Activated naive CD4-positive, alpha-beta T cell treated with anti-CD3 and anti-CD28 coated beads, Interleukin-2, amount 50 U/mL, for 24 hours (primary cell): Measurements from ENCODE around the gene MYMX.

ENCODE experiments used
- H3K27ac Mint-ChIP-seq: one replicate; pipeline ENCODE4 v1.8.0; 2021; ENCODE audit warnings: mild to moderate bottlenecking, mixed read lengths
- H3K27me3 Mint-ChIP-seq: one replicate; pipeline ENCODE4 v1.8.0; 2021; ENCODE audit warnings: mixed read lengths
- H3K36me3 Mint-ChIP-seq: one replicate; pipeline ENCODE4 v1.8.0; 2021; ENCODE audit warnings: mixed read lengths
- H3K4me1 Mint-ChIP-seq: one replicate; pipeline ENCODE4 v1.8.0; 2021; ENCODE audit warnings: mixed read lengths
- H3K4me3 Mint-ChIP-seq: one replicate; pipeline ENCODE4 v1.8.0; 2021; ENCODE audit warnings: mild to moderate bottlenecking, mixed read lengths
- H3K9me3 Mint-ChIP-seq: one replicate; pipeline ENCODE4 v1.8.0; 2021; ENCODE audit warnings: mixed read lengths

The MYMX gene

GRCh38 chr6:44247338-44248302 lies 30.9 kb downstream of the MYMX start:
- Mint-ChIP-seq H3K36me3 (peaks cover 45% of the 10 kb centered on the region), H3K9me3 (no peaks in the 10 kb centered on the region), H3K4me3 (peak overlapping the region; percentile 99), H3K4me1 (peaks cover 39% of the 10 kb centered on the region), H3K27ac (peak overlapping the region; percentile 100), H3K27me3 (peaks cover 2% of the 10 kb centered on the region)

- Mint-ChIP-seq H3K36me3 (peaks cover 54% of the 10 kb centered on the region), H3K4me1 (peaks cover 49% of the 10 kb centered on the region), H3K27me3 (peaks cover 2% of the 10 kb centered on the region), H3K4me3 (peak overlapping the region; percentile 99), H3K27ac (peak overlapping the region; percentile 100), H3K9me3 (no peaks in the 10 kb centered on the region)
Measured at GRCh38 chr6:44248579-44248978, 31.9 kb downstream of the MYMX start.

- Mint-ChIP-seq H3K27me3 (peaks cover 2% of the 10 kb centered on the region), H3K36me3 (peaks cover 57% of the 10 kb centered on the region), H3K4me3 (peak overlapping the region; percentile 99), H3K9me3 (no peaks in the 10 kb centered on the region), H3K27ac (peak overlapping the region; percentile 100), H3K4me1 (peaks cover 54% of the 10 kb centered on the region)
Measured at GRCh38 chr6:44249082-44249748, 32.5 kb downstream of the MYMX start.

- peaks cover 61% of the 10 kb centered on the region for H3K4me1 Mint-ChIP-seq
- H3K9me3 Mint-ChIP-seq = no peaks in the 10 kb centered on the region
- H3K4me3 Mint-ChIP-seq = peak overlapping the region; percentile 99
- peaks cover 2% of the 10 kb centered on the region for H3K27me3 Mint-ChIP-seq
- H3K36me3 Mint-ChIP-seq = peaks cover 61% of the 10 kb centered on the region
- H3K27ac Mint-ChIP-seq = peak overlapping the region; percentile 100
Measured at GRCh38 chr6:44250067-44250717, 33.5 kb downstream of the MYMX start.

- H3K27me3 Mint-ChIP-seq = peaks cover 2% of the 10 kb centered on the region
- H3K4me1 Mint-ChIP-seq = peaks cover 61% of the 10 kb centered on the region
- peak overlapping the region; percentile 100 for H3K27ac Mint-ChIP-seq
- peaks cover 61% of the 10 kb centered on the region for H3K36me3 Mint-ChIP-seq
- H3K9me3 Mint-ChIP-seq = no peaks in the 10 kb centered on the region
- peak overlapping the region; percentile 99 for H3K4me3 Mint-ChIP-seq
Measured at GRCh38 chr6:44250718-44251123, 34.0 kb downstream of the MYMX start.

- peaks cover 70% of the 10 kb centered on the region for H3K4me1 Mint-ChIP-seq
- H3K36me3 Mint-ChIP-seq = peaks cover 61% of the 10 kb centered on the region
- no peaks in the 10 kb centered on the region for H3K9me3 Mint-ChIP-seq
- peak overlapping the region; percentile 99 for H3K4me3 Mint-ChIP-seq
- H3K27ac Mint-ChIP-seq = peak overlapping the region; percentile 100
- peaks cover 2% of the 10 kb centered on the region for H3K27me3 Mint-ChIP-seq
Measured at GRCh38 chr6:44251576-44252524, 35.1 kb downstream of the MYMX start.

- Mint-ChIP-seq H3K9me3 (no peaks in the 10 kb centered on the region), H3K36me3 (peaks cover 51% of the 10 kb centered on the region), H3K4me3 (peak overlapping the region; percentile 99), H3K27me3 (no peaks in the 10 kb centered on the region), H3K27ac (peak overlapping the region; percentile 100), H3K4me1 (peaks cover 79% of the 10 kb centered on the region)
Measured at GRCh38 chr6:44253307-44254101, 36.8 kb downstream of the MYMX start.

GRCh38 chr6:44254191-44255104 lies 37.7 kb downstream of the MYMX start:
- peaks cover 80% of the 10 kb centered on the region for H3K4me1 Mint-ChIP-seq
- peak overlapping the region; percentile 90 for H3K4me3 Mint-ChIP-seq
- no peaks in the 10 kb centered on the region for H3K27me3 Mint-ChIP-seq
- peaks cover 44% of the 10 kb centered on the region for H3K36me3 Mint-ChIP-seq
- peak overlapping the region; percentile 85 for H3K27ac Mint-ChIP-seq
- H3K9me3 Mint-ChIP-seq = no peaks in the 10 kb centered on the region

- H3K27me3 Mint-ChIP-seq = no peaks in the 10 kb centered on the region
- peak overlapping the region; percentile 90 for H3K4me3 Mint-ChIP-seq
- no peaks in the 10 kb centered on the region for H3K9me3 Mint-ChIP-seq
- H3K4me1 Mint-ChIP-seq = peaks cover 73% of the 10 kb centered on the region
- peak overlapping the region; percentile 85 for H3K27ac Mint-ChIP-seq
- H3K36me3 Mint-ChIP-seq = peaks cover 36% of the 10 kb centered on the region
Measured at GRCh38 chr6:44255105-44255808, 38.5 kb downstream of the MYMX start.

GRCh38 chr6:44255871-44256774 lies 39.4 kb downstream of the MYMX start:
- peaks cover 70% of the 10 kb centered on the region for H3K4me1 Mint-ChIP-seq
- H3K27ac Mint-ChIP-seq = peak overlapping the region; percentile 85
- H3K4me3 Mint-ChIP-seq = peak overlapping the region; percentile 90
- no peaks in the 10 kb centered on the region for H3K9me3 Mint-ChIP-seq
- peaks cover 30% of the 10 kb centered on the region for H3K36me3 Mint-ChIP-seq
- no peaks in the 10 kb centered on the region for H3K27me3 Mint-ChIP-seq

GRCh38 chr6:44256775-44257024 lies 40.0 kb downstream of the MYMX start:
- H3K27ac Mint-ChIP-seq = peak overlapping the region; percentile 85
- H3K36me3 Mint-ChIP-seq = peaks cover 27% of the 10 kb centered on the region
- no peaks in the 10 kb centered on the region for H3K9me3 Mint-ChIP-seq
- peaks cover 66% of the 10 kb centered on the region for H3K4me1 Mint-ChIP-seq
- no peaks in the 10 kb centered on the region for H3K27me3 Mint-ChIP-seq
- H3K4me3 Mint-ChIP-seq = peak overlapping the region; percentile 90

GRCh38 chr6:44257025-44257752 lies 40.5 kb downstream of the MYMX start, which contains the start of gene SLC35B2:
TSS of gene SLC35B2 (minus strand) at chr6:44257528. CDS start at chr6:44257410, 118 bp downstream.
- Mint-ChIP-seq H3K27me3 (no peaks in the 10 kb centered on the region), H3K9me3 (no peaks in the 10 kb centered on the region), H3K27ac (peak within 1 kb of the TSS; percentile 85), H3K36me3 (peaks cover 23% of the 10 kb centered on the region), H3K4me1 (peaks cover 65% of the 10 kb centered on the region), H3K4me3 (peak within 1 kb of the TSS; percentile 90)
